Measurements from ENCODE around the gene PRSS50. TPM values are rescaled to one million over a fixed set of nuclear protein-coding genes. Genes with fewer than 3 reads are reported as not detected.
"Not testable (repeated sequence)": the region's sequence is repeated elsewhere in the genome, so short reads cannot be mapped to it uniquely, and the experiment has no call there.

The PRSS50 gene
- total RNA-seq, 2 experiments from 2014 or later = not detected

DNA sequence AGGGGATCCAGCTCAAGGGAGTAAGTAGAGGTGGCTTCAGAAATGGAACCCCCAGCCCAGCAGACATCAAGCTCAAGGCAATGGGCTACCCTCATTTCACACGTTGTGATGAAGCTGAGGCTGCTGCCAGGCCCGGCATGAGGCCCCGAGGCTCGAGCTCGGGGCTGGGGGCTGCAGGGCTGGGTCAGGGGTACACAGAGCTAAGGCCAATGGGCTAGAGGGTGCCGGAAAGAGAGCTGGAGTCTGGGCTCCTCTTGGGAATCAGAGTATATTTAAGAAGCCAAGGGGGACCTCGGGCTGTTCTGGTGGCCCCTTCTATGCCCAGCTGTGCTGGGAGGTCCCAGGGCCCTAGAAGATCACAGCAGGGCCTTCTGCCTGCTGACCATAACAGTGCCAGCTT, 7.4 kb downstream of the PRSS50 start:
- CTCF ChIA-PET = no interaction called here
- POLR2A ChIA-PET = no interaction called here

- ChIA-PET POLR2A (no interaction called here), CTCF (no interaction called here)
Observed at GRCh38 chr3:46709721-46710120, 7.9 kb downstream of the PRSS50 start.

DNA sequence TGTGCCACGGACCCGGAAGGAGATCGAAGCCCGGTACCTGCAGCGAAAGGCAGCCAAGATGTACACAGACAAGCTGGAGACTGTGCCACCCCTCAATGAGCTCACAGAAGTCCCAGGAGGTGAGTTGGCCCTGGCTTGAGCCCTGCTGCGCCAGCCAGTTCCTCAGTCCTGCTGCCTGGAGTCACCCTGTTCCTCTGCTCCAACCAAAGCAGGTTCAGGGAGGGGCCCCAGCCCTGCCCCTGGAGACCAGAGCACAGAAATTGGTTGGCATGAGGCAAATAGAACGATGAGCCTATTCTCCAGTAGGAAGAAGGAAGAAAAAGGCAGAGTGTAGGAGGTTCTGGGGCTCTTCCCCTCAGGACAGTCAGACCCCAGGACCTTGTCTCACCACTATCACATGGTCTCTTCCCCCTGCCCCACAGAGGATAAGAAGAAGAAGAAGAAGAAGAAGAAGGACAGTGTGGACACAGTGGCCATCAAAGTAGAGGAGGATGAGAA, 8.5 kb downstream of the PRSS50 start:
- CTCF ChIA-PET = no interaction called here
- POLR2A ChIA-PET = no interaction called here

GRCh38 chr3:46708401-46709156, 9.1 kb downstream of the PRSS50 start:
- ChIA-PET CTCF (interaction anchor here (1.4 to 1.5 kb wide), 2 partner anchors 15 to 186 kb away, joined by 5 to 7 read pairs; partner anchors contain the start of gene ALS2CL), POLR2A (no interaction called here)

DNA sequence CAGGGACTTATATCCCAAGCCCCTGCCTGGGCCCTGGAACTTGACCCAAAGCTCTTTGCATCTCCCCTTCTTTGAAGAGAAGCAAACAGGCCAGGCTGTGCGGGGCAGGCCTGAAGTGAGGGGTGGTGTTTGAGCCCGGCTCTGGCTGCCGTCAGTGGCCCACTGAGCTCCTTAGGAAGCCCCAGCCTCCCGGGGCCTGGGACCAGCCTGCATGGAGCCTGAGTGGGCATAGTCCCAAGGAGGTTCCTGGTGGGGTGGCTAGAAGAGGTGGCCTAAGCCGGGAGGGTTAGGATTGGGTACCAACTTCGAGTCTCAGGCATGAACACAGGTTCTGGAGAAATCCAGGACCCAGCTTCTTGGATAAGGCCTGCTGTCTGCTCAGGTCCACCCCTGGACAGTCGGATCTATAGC, 10.1 kb downstream of the PRSS50 start:
- POLR2A ChIA-PET = no interaction called here
- CTCF ChIA-PET = interaction anchor here (1.4 to 1.5 kb wide), 2 partner anchors 15 to 187 kb away, joined by 5 to 7 read pairs; partner anchors contain the start of gene ALS2CL

GRCh38 chr3:46706771-46707582, 10.7 kb downstream of the PRSS50 start:
- ChIA-PET CTCF (interaction anchor here (1.5 to 2.4 kb wide), 4 partner anchors 11 to 202 kb away, joined by 5 to 10 read pairs (median 8); partner anchors contain the start of gene ALS2CL), POLR2A (no interaction called here)

- ChIA-PET POLR2A (no interaction called here), CTCF (interaction anchor here (0.6 to 2.4 kb wide), 10 partner anchors 7 to 207 kb away, joined by 3 to 10 read pairs (median 3); no protein-coding TSS in a partner anchor)
Observed at GRCh38 chr3:46705751-46706552, 11.7 kb downstream of the PRSS50 start.

GRCh38 chr3:46705022-46705530, 12.6 kb downstream of the PRSS50 start:
- CTCF ChIA-PET = interaction anchor here (0.6 to 2.4 kb wide), 10 partner anchors 8 to 208 kb away, joined by 3 to 10 read pairs (median 3); no protein-coding TSS in a partner anchor
- POLR2A ChIA-PET = no interaction called here

DNA sequence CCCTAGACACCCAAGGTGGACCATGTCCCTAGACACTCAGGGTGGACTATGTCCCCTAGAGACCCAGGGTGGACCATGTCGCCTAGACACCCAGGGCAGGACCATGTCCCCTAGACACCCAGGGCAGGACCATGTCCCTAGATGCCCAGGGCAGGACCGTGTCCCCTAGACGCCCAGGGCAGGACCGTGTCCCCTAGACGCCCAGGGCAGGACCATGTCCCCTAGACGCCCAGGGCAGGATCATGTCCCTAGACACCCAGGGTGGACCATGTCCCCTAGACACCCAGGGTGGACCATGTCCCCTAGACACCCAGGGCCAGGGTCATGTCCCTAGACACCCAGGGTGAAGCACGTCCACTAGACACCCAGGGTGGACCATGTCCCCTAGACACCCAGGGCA, 13.3 kb downstream of the PRSS50 start:
- POLR2A ChIA-PET = not testable (repeated sequence)
- CTCF ChIA-PET = interaction anchor here (0.7 to 2.3 kb wide), 2 partner anchors 63 to 190 kb away, joined by 3 to 16 read pairs; no protein-coding TSS in a partner anchor

GRCh38 chr3:46703013-46703520, 14.6 kb downstream of the PRSS50 start:
- POLR2A ChIA-PET = no interaction called here
- CTCF ChIA-PET = interaction anchor here (0.9 to 2.3 kb wide), 3 partner anchors 186 to 207 kb away, joined by 3 to 16 read pairs (median 4); no protein-coding TSS in a partner anchor

DNA sequence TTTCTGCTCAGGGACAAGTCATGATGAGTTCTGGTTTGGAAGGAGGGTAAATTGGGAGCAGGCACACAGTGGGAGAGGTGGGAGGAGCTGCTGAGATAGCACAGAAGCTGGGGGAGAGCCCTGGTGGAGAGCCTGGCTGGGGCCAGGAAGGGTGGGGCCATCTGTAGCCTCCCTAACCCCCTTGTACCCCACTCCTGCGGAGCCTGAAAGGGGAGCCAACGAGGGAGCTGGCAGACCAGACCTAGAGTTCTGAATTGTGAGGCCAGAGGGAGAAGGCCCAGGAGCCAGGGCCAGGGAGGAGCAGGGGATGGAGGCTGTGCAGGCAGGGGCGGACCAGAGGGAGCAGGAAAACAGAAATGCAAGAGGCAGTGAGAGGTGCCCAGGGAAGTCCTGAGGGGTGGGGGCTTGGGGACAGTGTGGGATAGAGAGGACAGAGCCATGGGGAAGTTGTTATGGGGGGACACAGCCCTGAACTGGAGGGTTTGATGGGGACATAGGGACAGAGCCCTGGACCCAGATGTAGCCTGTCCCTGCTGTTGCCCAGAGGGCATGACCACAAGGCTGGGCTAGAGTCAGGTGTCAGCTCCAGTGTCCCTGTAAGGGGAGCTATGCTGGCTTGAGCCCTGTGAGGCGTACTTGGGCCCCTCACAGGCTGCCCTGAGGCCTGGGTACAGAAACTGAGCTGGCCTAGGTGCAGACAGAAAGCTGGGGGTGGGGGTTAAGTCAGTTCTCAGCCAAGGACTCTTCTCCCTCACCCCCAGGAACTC, 15.2 kb downstream of the PRSS50 start:
- ChIA-PET CTCF (interaction anchor here (0.9 to 2.3 kb wide), 4 partner anchors 187 to 207 kb away, joined by 3 to 16 read pairs (median 4); no protein-coding TSS in a partner anchor), POLR2A (no interaction called here)

DNA sequence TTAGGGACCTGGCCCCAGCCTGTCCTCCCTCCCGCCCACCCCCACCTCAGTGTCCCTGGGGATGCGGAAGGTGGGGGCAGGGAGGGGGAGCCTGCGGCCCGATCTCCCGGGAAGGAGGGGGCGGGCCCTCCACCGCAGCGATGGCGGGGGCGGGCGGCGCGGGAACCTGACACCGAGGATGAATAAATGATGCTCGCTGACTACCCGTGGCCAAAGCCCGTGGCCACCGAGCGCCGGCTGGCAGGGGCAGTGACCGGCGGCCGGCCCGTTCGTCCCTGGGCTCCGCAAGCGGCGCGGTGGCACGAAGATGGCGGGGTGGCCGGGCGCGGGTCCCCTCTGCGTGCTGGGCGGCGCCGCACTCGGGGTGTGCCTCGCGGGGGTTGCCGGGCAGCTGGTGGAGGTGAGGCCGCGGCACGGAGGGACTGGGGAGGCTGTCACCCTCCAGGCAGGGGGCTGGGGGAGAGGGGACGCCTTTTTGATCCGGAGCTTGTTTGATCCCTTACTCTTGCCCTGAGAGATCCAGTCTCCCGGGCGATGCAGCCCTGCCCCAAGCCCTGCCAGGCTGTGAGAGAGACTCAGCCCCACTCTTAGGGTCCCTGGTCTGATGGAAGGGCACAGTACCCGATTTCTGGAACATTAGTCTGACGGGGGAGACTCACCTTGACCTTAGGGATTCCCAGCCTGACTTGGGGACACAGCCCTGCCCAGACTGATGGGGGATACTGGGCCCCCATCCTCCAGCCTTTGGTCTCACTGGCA, 16.3 kb downstream of the PRSS50 start, which contains the start of gene TMIE:
TMIE (plus strand) TSS at position 212 of the 759 bp plus-strand sequence; CDS start at position 308, 96 bp downstream.
- POLR2A ChIA-PET = no interaction called here
- CTCF ChIA-PET = interaction anchor here (1.0 to 1.1 kb wide), 2 partner anchors 194 to 208 kb away, joined by 3 read pairs; no protein-coding TSS in a partner anchor

DNA sequence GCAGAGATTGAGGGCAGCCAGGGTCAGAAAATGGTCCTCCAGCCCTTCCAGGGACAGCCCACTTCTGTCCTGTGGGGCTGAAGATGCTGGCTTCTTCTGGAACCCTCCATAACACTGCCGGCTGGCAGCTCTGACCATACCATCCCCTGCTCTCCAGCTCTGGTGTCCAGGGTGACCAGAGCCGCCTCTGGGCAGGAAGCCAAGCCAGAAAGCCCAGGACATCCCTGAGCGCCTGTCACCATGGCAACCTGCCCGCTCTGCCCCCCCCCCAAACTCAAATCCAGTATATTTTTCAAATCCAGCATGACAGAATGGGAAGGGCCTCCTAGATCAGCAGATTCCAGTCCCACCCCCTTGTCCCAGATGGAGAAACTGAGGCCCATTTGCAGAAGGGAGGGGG, 16.9 kb downstream of the PRSS50 start:
- POLR2A ChIA-PET = no interaction called here
- CTCF ChIA-PET = interaction anchor here (1.0 kb wide), 1 partner anchor 195 kb away, joined by 3 read pairs; no protein-coding TSS in a partner anchor

GRCh38 chr3:46699676-46700523, 17.8 kb downstream of the PRSS50 start:
- ChIA-PET CTCF (no interaction called here), POLR2A (no interaction called here)

DNA sequence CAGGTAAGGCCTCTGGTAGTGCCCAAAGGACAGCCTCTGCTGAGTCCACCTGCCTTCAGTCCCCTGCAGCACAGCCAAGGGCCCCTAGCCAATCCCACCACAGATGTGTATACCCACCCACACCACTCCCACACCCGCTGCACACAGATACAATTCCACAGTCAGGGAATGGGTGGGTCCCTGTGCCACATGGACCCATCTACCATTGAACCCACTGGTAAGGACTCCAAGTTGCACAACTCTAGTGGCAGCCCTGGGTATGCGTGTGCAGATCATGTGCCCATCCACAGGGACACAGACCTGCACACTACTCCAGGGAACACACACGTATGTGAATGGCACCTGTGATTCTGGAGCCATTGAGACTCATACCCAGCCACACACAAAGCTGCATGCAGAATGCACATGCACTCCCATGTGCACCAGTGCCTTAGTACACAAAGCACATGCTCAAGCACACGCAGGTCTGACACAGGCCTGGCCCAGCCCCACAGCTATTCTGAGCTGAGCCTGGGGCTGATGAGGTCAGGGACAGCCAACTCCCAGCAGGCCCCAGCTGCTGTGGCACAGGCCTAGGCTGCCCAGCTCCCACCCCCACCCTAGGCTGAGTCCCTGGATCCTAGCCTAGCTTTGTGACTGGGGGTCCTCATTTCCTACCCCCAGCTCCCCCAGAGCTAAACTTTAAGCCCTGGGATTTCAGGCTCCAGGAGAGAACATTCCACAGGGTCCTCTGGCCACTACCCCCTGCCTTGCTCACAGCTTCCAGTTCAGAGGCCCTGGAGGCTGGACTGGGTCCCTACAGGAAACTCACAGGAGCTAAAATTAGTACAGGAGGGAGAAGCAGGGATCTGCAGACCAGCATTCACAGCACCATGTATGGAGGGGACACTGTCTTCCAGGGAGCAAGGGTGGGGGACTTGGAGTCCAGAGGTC, 21.4 kb downstream of the PRSS50 start:
- ChIA-PET POLR2A (interaction anchor here (0.6 kb wide), 1 partner anchor 783 kb away, joined by 7 read pairs; no protein-coding TSS in a partner anchor), CTCF (interaction anchor here (2.0 kb wide), 1 partner anchor 9 kb away, joined by 8 read pairs; no protein-coding TSS in a partner anchor)
